ENCODE results near the gene UBE2E3.

UBE2E3 gene

DNA sequence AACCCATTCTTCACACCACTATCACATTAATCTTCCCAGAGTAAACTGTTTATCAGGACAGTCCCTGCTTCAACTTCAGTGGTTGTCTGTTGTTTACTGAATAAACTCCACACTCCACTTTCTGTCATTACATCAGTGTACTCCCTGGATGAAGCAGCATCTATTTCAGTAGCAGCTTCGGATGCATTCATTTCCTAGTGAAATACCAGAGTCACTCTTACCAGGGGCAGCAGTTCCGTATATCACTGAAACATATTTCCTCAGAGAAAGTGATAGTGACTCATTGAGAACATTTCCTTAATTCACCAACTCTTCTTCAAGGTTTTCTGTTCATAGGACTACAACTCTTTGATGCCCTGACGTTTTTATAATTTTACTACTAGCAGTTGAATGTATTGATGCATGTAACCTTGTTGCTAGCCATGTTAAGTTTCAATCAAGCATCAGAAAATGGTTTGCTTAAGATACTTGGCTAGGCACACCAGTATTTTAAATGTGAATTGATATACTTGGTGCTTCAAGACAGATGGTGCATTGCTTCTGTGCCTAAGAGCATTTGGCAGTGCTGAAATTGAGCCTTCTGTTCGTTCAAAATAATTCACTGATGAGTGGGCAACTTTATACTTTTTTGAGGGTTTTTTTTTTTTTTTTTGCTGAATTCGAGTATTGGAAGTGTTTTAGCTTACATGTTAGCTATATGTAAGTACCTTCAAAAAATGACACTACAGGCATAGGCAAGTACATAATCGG, 92.3 kb downstream of the UBE2E3 start:
- H3K4me1 ChIP-seq (ENCODE audit: insufficient read depth, low read length) = no peaks in the 10 kb centered on the region; the same call in 1 of the 2 replicates
- no peaks in the 10 kb centered on the region for H3K27me3 ChIP-seq (ENCODE audit: insufficient read depth, low read length, poor library complexity)
- DNase-seq = no peak
- no peaks in the 10 kb centered on the region for H4K20me1 ChIP-seq (ENCODE audit: insufficient read depth, low read length)
- H3K27ac ChIP-seq (ENCODE audit: low read length) = no peak overlapping the region
- H3K4me2 ChIP-seq (ENCODE audit: insufficient read depth, low read length) = no peak overlapping the region
- no peak overlapping the region for H3K9ac ChIP-seq (ENCODE audit: low read depth, low read length)
- H3K9me3 ChIP-seq (ENCODE audit: insufficient read depth, low read length, severe bottlenecking) = no peaks in the 10 kb centered on the region
- no peak for TF ChIP-seq EZH2 (IDR thresholded peaks at IDR 0.05; ENCODE audit: borderline replicate concordance, low read depth, low read length, severe bottlenecking)
- TF ChIP-seq, protein P1, sequence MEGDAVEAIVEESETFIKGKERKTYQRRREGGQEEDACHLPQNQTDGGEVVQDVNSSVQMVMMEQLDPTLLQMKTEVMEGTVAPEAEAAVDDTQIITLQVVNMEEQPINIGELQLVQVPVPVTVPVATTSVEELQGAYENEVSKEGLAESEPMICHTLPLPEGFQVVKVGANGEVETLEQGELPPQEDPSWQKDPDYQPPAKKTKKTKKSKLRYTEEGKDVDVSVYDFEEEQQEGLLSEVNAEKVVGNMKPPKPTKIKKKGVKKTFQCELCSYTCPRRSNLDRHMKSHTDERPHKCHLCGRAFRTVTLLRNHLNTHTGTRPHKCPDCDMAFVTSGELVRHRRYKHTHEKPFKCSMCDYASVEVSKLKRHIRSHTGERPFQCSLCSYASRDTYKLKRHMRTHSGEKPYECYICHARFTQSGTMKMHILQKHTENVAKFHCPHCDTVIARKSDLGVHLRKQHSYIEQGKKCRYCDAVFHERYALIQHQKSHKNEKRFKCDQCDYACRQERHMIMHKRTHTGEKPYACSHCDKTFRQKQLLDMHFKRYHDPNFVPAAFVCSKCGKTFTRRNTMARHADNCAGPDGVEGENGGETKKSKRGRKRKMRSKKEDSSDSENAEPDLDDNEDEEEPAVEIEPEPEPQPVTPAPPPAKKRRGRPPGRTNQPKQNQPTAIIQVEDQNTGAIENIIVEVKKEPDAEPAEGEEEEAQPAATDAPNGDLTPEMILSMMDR (IDR thresholded peaks at IDR 0.05; ENCODE audit: borderline replicate concordance, extremely low read depth, low read length, poor library complexity, severe bottlenecking) = no peak
- H3K79me2 ChIP-seq (ENCODE audit: insufficient read depth, low read length) = no peaks in the 10 kb centered on the region
- no peaks in the 10 kb centered on the region for H3K36me3 ChIP-seq (ENCODE audit: insufficient read depth, low read length)
- ATAC-seq (ENCODE audit: insufficient read depth, low read depth) = no peak
- H3K4me3 ChIP-seq (ENCODE audit: low read depth in 1 of 2, low read length in 2 of 2) = no peak overlapping the region
- H2AFZ ChIP-seq (ENCODE audit: low read depth, low read length) = no peak overlapping the region

DNA sequence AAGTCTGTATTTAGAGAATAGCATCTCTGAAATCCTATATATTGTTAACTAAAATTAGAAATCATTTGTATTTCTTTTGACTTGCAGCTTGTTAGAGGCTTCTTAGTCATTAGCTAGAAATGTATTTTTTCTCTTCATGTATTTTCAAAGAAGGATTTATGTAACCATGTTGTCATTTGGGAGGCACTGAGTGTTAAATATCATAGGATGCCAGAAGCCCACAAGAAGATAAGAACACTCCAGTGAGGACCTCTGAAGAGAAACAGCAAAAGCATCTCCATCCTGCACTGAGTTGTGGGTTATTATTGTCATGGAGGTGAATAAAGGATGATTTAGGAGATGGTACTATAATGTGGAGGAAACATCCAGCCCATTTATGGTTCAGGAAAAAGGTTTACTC, 93.5 kb downstream of the UBE2E3 start:
- Histone ChIP-seq H3K36me3 (ENCODE audit: insufficient read depth, low read length) (no peaks in the 10 kb centered on the region), H2AFZ (ENCODE audit: low read depth, low read length) (no peak overlapping the region), H3K9me3 (ENCODE audit: insufficient read depth, low read length, severe bottlenecking) (no peaks in the 10 kb centered on the region), H3K9ac (ENCODE audit: low read depth, low read length) (no peak overlapping the region), H3K27ac (ENCODE audit: low read length) (no peak overlapping the region), H3K4me2 (ENCODE audit: insufficient read depth, low read length) (no peak overlapping the region), H4K20me1 (ENCODE audit: insufficient read depth, low read length) (no peaks in the 10 kb centered on the region), H3K79me2 (ENCODE audit: insufficient read depth, low read length) (no peaks in the 10 kb centered on the region), H3K27me3 (ENCODE audit: insufficient read depth, low read length, poor library complexity) (no peaks in the 10 kb centered on the region), H3K4me1 (ENCODE audit: insufficient read depth, low read length) (no peaks in the 10 kb centered on the region; the same call in 1 of the 2 replicates), H3K4me3 (ENCODE audit: low read depth in 1 of 2, low read length in 2 of 2) (no peak overlapping the region)
- TF ChIP-seq, protein P1 (IDR thresholded peaks at IDR 0.05; ENCODE audit: borderline replicate concordance, extremely low read depth, low read length, poor library complexity, severe bottlenecking) = no peak
- ATAC-seq (ENCODE audit: insufficient read depth, low read depth) (no peak), DNase-seq (no peak)

DNA sequence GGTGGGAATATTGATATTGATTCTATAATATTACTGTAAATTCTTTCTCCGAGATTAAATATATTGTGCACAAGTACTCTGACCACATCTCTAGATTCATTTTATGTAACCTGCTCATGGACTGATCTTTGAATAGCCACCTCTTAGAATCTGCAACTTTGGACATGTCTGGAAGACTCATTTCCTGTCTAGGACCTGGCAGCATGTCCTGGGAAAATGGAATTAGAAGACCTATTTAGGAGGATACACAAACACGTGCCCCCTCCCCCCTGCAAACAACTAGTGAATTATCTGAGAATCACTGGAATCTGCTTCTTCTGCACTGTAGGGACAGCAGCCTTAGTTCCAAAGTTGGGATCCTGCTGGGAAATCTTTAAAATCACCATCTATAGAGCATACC, 94.1 kb downstream of the UBE2E3 start:
- Histone ChIP-seq H3K9me3 (ENCODE audit: insufficient read depth, low read length, severe bottlenecking) (no peaks in the 10 kb centered on the region), H3K27ac (ENCODE audit: low read length) (no peak overlapping the region), H3K27me3 (ENCODE audit: insufficient read depth, low read length, poor library complexity) (no peaks in the 10 kb centered on the region), H3K36me3 (ENCODE audit: insufficient read depth, low read length) (no peaks in the 10 kb centered on the region), H3K4me2 (ENCODE audit: insufficient read depth, low read length) (no peak overlapping the region), H2AFZ (ENCODE audit: low read depth, low read length) (no peak overlapping the region), H3K9ac (ENCODE audit: low read depth, low read length) (no peak overlapping the region), H3K79me2 (ENCODE audit: insufficient read depth, low read length) (no peaks in the 10 kb centered on the region), H3K4me1 (ENCODE audit: insufficient read depth, low read length) (no peaks in the 10 kb centered on the region; the same call in 1 of the 2 replicates), H3K4me3 (ENCODE audit: low read depth in 1 of 2, low read length in 2 of 2) (no peak overlapping the region), H4K20me1 (ENCODE audit: insufficient read depth, low read length) (no peaks in the 10 kb centered on the region)
- ATAC-seq (ENCODE audit: insufficient read depth, low read depth) (no peak), DNase-seq (no peak)
- TF ChIP-seq, protein P1 (IDR thresholded peaks at IDR 0.05; ENCODE audit: borderline replicate concordance, extremely low read depth, low read length, poor library complexity, severe bottlenecking) = no peak
- TF ChIP-seq EZH2 (IDR thresholded peaks at IDR 0.05; ENCODE audit: borderline replicate concordance, low read depth, low read length, severe bottlenecking) = no peak
